Measurements from ENCODE around the gene ERCC6.

ERCC6 gene

DNA sequence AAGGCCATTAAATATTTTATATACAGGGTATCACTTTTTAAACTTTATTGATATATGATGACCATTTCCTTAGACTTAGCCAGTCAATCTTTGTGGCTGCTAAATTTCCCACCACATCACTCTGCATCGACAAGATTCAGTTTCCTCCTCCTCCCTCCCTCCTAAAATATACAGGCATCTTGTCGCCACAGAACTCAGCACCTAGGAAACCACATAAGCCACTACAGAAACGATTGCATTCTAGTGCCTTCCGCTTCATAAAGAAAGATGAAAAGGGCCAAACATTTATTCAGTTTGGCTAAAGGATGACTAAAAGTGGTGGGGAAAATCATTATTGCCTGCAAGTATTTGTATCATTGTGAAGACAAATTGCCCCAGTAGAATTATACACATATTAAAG lies 30.7 kb downstream of the ERCC6 start:
- DNase-seq, result no peak

DNA sequence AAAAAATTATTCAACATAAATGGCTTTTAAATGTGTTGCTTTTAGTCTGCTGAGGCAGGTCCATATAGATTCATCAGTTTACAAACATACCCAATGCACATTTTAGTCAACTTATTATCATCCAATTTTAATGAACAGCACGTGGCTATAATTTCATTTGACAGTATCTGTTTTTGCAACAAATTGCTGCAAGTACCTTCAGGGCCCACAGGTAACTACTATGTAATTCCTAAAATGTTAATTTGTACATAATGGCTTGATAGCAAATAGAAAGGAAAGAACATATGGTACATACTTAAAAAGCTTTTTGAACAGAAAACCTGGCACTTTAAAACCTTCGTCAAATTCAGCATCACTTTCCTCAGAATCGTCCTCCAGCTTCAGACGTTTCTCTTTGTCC lies 33.3 kb downstream of the ERCC6 start:
- DNase-seq, result peak; percentile 20

DNA sequence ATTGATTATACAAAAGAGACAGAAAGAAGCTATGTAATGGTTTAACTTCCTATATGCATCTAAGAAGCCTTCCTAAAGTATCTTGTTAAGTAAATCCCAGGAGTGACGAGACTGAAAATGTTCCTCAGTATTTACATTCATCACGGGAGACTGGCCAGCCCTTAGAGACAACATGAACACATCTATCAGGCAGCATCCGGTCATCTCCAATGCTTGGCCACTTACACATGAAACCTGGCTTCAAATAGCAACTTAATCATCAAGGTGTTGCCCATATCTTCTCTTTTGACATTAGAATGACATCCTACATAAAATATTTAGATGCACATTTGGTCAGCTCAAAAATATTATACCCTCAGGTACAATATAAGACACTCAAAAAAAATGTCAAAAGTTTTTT lies 33.8 kb downstream of the ERCC6 start:
- DNase-seq, result peak; percentile 4

DNA sequence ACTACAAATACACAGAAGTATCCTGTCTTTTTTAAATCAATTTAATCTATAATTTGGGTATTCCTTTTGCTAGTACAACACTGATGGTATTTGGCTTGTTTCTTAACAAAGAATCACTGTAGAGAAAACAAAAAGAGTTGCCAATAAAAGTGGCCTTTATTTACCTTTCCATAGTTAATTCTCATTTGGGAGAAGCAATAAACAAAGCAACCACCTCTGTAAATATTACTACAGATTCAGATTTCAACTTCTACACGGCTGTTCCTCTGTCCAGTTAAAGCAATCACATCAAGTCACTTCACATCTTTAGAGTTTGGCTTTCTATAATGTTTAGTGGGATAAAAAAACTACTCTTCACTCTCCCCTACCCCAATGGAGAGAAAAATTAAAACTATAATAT lies 34.4 kb downstream of the ERCC6 start:
- DNase-seq, result no peak

DNA sequence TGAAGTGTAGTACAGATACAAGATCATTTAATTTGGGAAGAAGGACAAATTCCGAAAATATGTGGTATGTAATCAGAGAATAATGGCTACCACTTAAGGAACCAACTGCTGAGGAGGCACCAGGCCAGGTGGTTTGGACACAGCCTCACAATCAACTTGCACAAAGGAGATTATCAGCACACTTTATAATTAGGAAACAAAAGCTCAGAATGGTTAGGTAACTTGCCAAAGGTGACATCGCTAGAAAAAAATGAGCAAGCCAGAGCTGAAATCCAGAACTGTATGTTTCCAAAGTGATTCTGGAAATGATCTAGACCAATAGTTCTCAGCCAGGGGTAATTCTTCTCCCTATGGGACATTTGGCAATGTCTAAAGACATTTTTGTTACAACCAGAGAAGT lies 36.6 kb downstream of the ERCC6 start:
- peak; percentile 68 for DNase-seq

DNA sequence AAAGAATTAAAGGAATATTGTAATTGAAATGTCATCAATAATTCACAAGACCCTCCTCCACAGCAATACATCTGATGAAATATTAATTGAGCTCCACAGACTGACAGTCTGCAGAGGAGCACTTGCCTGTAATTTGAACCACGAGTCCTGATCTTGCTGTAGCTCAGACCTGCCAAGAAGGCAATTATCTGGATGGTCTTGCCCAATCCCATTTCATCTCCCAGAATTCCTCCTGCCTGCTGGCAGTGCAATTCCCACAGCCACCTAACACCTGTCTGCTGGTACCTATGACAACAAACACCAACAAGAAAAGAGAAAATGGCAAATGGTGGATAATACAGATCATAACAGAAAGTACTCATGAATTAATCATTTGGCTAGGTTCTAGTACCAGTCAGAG lies 38.5 kb downstream of the ERCC6 start:
- DNase-seq, result peak; percentile 81

DNA sequence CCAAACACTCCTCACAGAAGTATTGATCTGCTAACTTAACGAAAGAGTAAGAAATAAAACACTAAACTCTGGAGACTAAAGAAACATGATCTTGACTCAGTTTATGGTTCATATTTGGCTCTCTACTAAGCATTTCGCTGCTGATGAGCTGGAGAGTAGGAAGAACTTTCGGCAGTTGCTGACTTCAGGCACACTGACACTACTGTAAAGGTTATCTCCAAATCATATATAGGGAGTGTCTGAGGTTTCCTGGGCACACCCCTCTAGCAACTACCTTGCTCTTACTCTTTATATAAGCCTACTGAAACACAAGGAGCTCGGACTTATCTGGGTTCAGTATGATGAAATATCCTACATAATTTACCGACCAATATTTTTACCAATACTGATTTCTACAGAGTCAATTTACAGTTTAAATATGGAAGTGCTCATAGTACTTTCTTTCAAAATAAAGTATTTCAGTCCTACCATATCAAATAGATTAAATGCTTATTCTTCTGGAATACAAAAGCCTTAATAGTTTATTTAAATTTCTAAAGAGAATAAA lies 39.5 kb downstream of the ERCC6 start:
- DNase-seq, result no peak

DNA sequence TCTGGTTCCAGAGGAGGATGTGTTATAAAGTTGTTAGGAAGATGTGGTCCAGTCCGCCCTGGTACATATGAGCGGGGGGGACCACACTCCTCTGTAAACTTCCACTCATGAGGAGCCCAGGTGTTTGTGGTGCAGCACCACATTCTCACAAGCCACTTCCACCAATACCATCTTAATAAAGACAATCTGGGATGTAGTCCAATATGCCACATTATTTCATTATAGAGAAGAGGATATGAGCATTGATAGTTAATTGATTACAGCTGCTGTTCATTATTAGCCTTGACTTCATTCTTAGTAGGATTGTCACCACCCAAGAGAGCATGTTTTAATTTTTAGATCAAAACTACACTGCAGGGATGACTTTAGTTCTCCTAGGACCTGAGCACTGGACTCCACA lies 40.5 kb downstream of the ERCC6 start:
- DNase-seq, result no peak

DNA sequence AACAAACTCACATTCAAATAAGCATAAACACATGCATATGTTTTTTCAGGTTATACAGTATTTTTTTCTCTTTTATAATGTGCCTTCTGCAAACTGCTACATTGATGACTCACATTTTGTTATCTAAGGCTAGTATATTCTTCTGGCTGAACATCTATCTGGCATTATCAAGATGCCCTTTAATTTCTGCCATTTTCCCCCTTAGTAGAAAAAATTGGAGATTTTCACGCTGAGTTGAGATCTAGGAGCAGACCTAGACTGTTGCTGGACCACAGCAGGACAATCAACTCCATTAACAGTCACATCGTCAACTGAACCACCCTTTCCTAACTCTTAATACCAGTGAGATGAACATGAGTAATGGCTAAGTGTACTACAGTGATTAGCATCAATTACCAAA lies 41.6 kb downstream of the ERCC6 start:
- DNase-seq, result no peak

DNA sequence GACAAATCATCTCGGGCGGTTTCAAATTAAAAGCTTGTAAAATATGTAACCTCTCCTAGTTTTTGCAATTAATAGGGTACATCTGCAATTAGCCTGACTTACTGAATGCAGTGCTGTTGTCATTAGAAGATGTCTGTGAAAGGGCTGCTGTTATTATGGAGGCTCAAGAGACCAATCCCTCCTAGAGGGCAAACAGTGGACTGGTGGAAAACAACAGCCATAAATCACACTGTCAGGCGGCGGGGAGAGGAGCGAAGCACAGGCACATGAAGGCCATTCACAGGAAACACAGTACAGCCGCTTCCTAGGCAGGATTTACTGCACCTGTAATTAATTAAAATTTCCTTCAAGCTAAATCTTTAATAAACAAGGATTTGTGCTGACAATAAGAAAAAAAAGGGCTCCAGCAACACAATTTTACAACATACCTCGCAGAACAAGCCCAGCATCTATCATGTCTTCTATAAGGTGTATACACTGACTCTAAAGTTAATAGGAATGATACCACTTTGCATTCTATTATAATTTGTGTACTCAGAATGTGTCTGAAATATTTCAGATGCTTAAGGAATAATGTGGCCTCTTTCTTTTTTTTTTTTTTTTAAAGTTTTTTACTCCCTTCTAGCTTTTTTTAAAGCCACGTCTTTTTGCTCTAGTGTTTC lies 50.7 kb downstream of the ERCC6 start:
- DNase-seq, result peak; percentile 84

DNA sequence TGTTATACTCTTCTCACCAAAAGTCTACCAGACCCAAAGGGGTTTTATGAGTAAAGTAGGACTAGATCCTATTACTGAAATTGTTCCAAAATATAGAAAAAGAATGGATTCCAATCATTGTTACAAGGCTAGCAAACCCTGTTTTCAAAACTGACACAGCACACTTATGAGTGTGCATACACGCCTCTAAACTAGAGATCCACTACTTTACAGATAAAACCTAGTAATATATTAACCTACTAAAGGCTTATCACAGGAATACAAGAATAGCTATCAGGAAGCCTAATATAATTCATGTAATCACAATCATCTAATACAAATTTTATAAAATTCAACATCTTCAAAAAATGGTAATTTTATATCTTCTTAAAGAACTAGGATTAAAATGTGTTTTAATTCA lies 52.2 kb downstream of the ERCC6 start:
- DNase-seq, result no peak

DNA sequence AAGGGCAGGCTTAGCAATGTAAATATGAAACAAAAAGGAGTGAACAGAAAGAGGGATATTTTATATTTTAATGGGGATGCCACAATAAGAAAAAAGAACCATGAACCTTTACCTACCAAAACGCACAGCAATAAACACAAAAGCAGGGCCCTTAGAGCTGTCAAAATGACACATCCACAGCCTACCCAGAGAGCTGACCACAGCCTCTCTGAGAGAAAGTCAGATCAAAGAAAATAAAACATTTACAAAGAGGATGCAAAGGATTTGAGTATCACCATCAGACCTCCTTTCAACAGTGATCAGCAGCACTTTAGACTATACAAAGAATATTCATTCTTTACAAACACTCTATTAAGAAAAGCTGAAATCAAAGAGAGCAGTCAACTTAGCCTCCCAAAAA lies 52.9 kb downstream of the ERCC6 start:
- DNase-seq, result no peak

DNA sequence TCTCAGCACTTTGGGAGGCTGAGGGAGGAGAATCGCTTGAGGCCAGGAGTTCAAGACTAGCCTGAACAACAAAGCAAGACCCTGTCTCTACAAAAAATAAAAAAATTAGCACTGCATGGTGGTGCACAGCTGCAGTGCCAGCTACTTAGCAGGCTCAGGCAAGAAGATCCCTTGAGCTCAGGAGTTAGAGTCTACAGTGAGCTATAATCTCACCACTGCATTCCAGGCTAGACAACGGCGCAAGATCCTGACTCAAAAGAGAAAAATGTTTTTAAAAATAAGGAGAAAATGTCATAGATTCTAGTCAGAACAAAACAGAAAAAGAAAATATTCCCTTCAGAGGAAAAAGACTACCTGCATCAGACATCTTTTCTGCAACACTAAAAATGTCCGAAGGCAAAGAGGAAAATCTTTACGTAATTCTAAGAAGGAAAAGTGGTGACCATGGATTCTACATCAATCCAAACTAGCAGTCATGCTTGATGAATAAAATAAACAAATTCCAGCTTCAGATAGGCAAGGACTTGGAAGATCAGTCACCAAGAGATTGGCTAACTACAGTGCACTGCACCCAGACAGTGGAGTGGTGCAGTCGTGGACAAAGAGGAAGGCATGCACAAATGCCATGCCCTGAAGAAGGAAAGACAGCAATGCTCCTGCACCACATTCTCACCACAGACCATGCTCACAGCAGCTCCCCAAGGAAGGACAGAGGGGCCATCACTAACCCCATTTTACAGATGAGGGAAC lies 54.3 kb downstream of the ERCC6 start:
- DNase-seq, result no peak

DNA sequence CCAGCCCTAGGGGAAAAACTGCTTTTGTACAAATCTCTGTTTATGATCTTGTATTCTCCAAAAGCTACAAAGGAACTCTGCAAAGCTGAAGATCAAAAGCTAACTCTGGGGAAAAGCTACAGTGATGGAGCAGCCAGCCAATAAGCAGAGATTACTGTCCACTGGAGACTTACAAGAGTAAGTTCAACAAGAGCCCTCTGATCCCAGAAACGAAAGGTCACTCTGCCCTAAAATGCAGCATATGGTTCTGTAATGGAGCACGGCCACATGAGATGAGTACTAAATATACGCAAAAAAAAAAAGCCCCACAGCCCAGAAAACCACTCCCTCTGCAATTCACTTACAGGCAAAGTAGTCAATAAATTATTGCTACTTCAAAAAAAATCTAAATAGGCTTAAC lies 60.1 kb downstream of the ERCC6 start:
- no peak for DNase-seq

DNA sequence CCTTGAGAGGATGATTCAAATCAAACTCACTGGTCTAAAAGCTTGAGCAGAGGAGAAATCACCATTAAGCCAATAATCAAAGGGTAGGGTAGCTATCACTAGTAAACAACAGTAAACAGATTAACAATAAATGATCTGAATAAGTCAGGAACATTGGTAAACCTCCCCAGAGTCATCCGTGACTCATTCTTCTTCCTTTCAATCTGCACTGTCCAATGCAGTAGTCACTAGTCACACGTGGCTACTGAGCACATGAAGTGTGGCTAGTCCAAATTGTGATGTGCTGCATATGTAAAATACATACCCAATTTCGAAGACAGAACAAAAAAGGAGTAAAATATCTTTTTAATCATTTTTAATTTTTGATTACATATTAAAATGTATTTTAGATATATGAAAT lies 64.0 kb downstream of the ERCC6 start:
- DNase-seq, result no peak

DNA sequence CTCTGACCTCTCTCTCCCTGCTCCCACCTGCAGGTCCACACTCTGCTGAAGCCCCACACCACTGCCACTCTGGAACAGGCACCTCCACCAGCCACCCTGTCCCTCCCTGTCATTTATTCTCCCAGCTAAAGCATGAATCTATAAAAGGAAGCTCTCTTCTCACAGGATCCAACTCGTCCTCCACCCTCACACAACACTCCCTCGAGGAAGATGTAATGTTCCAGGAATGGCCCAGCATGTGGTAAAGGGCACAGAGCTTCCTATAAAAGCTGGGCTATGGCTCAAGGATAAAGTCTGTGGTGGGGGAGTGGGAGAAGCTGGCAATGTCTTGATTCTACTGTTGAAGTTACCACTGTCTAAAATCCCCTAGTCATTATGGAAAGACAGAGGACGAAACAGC lies 67.4 kb downstream of the ERCC6 start:
- DNase-seq, result no peak

DNA sequence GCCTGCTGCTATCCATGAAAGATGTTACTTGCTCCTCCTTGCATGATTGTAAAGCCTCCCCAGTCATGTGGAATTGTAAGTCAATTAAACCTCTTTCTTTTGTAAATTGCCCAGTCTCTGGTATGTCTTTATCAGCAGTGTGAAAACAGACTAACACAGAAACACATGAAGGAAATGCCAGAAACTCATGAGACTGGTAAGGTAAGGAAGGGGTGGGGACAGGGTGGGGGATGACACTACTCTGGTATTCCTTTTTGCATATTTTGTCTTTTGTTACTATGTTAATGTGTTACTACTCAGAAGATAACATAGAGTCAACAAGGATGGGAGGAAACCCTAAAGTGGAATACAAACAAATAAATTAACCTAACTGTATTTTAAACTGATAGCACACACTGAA lies 73.2 kb downstream of the ERCC6 start:
- no peak for DNase-seq

All from NCI-H69 (cell line).